Esophagus squamous epithelium (tissue), 5 donors: ENCODE results near the gene CALN1. TPM values are rescaled to one million over a fixed set of nuclear protein-coding genes. Genes with fewer than 3 reads are reported as not detected.

Experiments used
- DNase-seq: peaks from one replicate; lab custom pipeline; 2025; lab: John Stamatoyannopoulos, UW
- H3K27ac ChIP-seq, 4 donors: fragments of 200-600 bp; sonication (generic); one replicate each; pipeline ENCODE4 v1.5.1; 2016 to 2019; ENCODE audit warnings: mild to moderate bottlenecking in 1 of 4
- H3K27me3 ChIP-seq, 4 donors: fragments of 200-600 bp; sonication (generic); 1 replicate in 3 of 4; 2 replicates in 1 of 4; pipeline versions ENCODE4 v1.5.1 to v1.6.0; 2017 to 2021; ENCODE audit warnings: antibody characterized with exemption in 1 of 4
- H3K36me3 ChIP-seq, 3 donors: fragments of 200-600 bp; sonication (generic); one replicate each; pipeline ENCODE4 v1.5.1; 2016 to 2019
- H3K4me1 ChIP-seq, 3 donors: fragments of 200-600 bp; sonication (generic); one replicate each; pipeline ENCODE4 v1.5.1; 2017 to 2019
- H3K4me3 ChIP-seq, 4 donors: fragments of 200-600 bp; sonication (generic); 1 replicate in 3 of 4; 2 replicates in 1 of 4; pipeline ENCODE4 v1.5.1; 2016 to 2019; ENCODE audit warnings: mild to moderate bottlenecking in 2 of 4, moderate library complexity in 1 of 4
- H3K9me3 ChIP-seq, 3 donors: fragments of 200-600 bp; sonication (generic); one replicate each; pipeline ENCODE4 v1.5.1; 2016 to 2019
- CTCF ChIP-seq, 6 experiments: fragments of 450-650 bp in 4 of 6; fragments of 200-600 bp in 2 of 6; sonication (generic) in 2 of 6; IDR thresholded peaks; one replicate each; pipeline ENCODE4 v1.5.1; 2016 to 2019; ENCODE audit warnings: antibody characterized with exemption in 6 of 6, mild to moderate bottlenecking in 4 of 6, moderate library complexity in 4 of 6
- POLR2A ChIP-seq, 4 donors: fragments of 450-650 bp; IDR thresholded peaks; one replicate each; pipeline ENCODE4 v1.6.1; 2017; ENCODE audit warnings: antibody characterized with exemption in 4 of 4, mild to moderate bottlenecking in 4 of 4, moderate library complexity in 3 of 4
- WGBS, 2 donors: methylation state at CpG; one replicate each; pipeline ENCODE4 v1.1.5; 2018; 5-methylcytosine and 5-hydroxymethylcytosine counted together
- intact Hi-C: fragments of 100-400 bp; cut with DNase I; formaldehyde crosslinking; loops from one replicate; pipeline ENCODE4 v1.15.0; 2022
- total RNA-seq, 4 donors: library from RNA; depleted of rRNA; stranded (reverse); fragments of >200 nt; gene quantifications; one replicate each; pipeline ENCODE4 v1.1.0, GENCODE V29; 2016
- donor health status: DM: yes; HTN: yes; CAD: no.

The CALN1 gene
- total RNA-seq, 4 donors from 2014 or later, result 0.83 TPM; not detected in 3

- intact Hi-C loops, result no loop called here
- peaks cover 0 to 5% (median 0%) of the 10 kb centered on the region in 4 donors for H3K27me3 ChIP-seq
- no peak overlapping the region for H3K27ac ChIP-seq
- no peaks in the 10 kb centered on the region for H3K36me3 ChIP-seq
- H3K4me3 ChIP-seq, result no peak overlapping the region
- no peaks in the 10 kb centered on the region for H3K4me1 ChIP-seq
- TF ChIP-seq POLR2A (IDR thresholded peaks at IDR 0.05), result no peak
- TF ChIP-seq CTCF (IDR thresholded peaks at IDR 0.05), result no peak
- H3K9me3 ChIP-seq, result no peaks in the 10 kb centered on the region
- DNase-seq, result no peak
Observed at GRCh38 chr7:72437610-72438009, 25.5 kb upstream of the CALN1 start.

GRCh38 chr7:72437061-72437585 is 25.0 kb upstream of the CALN1 start:
- no peak overlapping the region for H3K27ac ChIP-seq
- WGBS, 2 donors, result 85 to 95% methylated on average over 2 of the region's 2 CpGs
- intact Hi-C loops, result no loop called here
- H3K4me1 ChIP-seq, result no peaks in the 10 kb centered on the region
- peaks cover 0 to 2% (median 0%) of the 10 kb centered on the region in 4 donors for H3K27me3 ChIP-seq
- no peak for TF ChIP-seq CTCF (IDR thresholded peaks at IDR 0.05)
- TF ChIP-seq POLR2A (IDR thresholded peaks at IDR 0.05), result no peak
- H3K36me3 ChIP-seq, result no peaks in the 10 kb centered on the region
- no peak overlapping the region for H3K4me3 ChIP-seq
- no peaks in the 10 kb centered on the region for H3K9me3 ChIP-seq
- DNase-seq, result no peak

- intact Hi-C loops, result no loop called here
- Histone ChIP-seq H3K27ac (no peak overlapping the region), H3K27me3 (no peaks in the 10 kb centered on the region), H3K36me3 (no peaks in the 10 kb centered on the region), H3K9me3 (no peaks in the 10 kb centered on the region), H3K4me3 (no peak overlapping the region), H3K4me1 (no peaks in the 10 kb centered on the region)
- no peak for DNase-seq
- WGBS, 2 donors, result 59 to 62% methylated on average over 5 of the region's 5 CpGs
- TF ChIP-seq POLR2A (IDR thresholded peaks at IDR 0.05) (no peak), CTCF (IDR thresholded peaks at IDR 0.05) (no peak)
Observed at GRCh38 chr7:72435925-72436480, 23.9 kb upstream of the CALN1 start.

GRCh38 chr7:72435366-72435765 is 23.2 kb upstream of the CALN1 start:
- intact Hi-C loops, result no loop called here
- DNase-seq, result no peak

More at GRCh38 chr7:72435366-72435765, 23.2 kb upstream of the CALN1 start:
- WGBS, 2 donors, result 21 to 33% methylated on average over 8 to 15 of the region's 15 CpGs
- TF ChIP-seq POLR2A (IDR thresholded peaks at IDR 0.05), result no peak
- TF ChIP-seq CTCF (IDR thresholded peaks at IDR 0.05), result no peak
- Histone ChIP-seq H3K4me1 (no peaks in the 10 kb centered on the region), H3K27ac (no peak overlapping the region), H3K9me3 (no peaks in the 10 kb centered on the region), H3K27me3 (no peaks in the 10 kb centered on the region), H3K36me3 (no peaks in the 10 kb centered on the region), H3K4me3 (no peak overlapping the region)
